HEK293 (cell line): Measurements from ENCODE around the gene PIGP.
A peak's percentile ranks its signal among the peaks of the same experiment; 100 is the strongest.

Experiments
- CTCF ChIA-PET: fragments of 350-600 bp; formaldehyde crosslinking; extraction: SDS; loops from one replicate; lab custom pipeline; 2021; ENCODE audit warnings: antibody characterized with exemption; lab: Yijun Ruan, JAX
- POLR2A ChIA-PET: fragments of 300-600 bp; formaldehyde crosslinking; extraction: SDS; loops from one replicate; lab custom pipeline; 2020; ENCODE audit warnings: antibody characterized with exemption, inconsistent platforms; lab: Yijun Ruan, JAX
- H3K27ac ChIP-seq: fragments of 200-500 bp; sonication (Bioruptor generic); 2 replicates; pipeline ENCODE4 v1.5.1; 2014; ENCODE audit warnings: low read depth, low read length, control low read depth, inconsistent platforms; ENCODE audit errors: extremely low read depth
- H3K36me3 ChIP-seq, 2 experiments: fragments of 200-500 bp in 1 of 2; sonication (Bioruptor generic) in 1 of 2; 1 replicate in 1 of 2; 2 replicates in 1 of 2; pipeline ENCODE4 v1.5.1; 2014 to 2017; ENCODE audit warnings: inconsistent platforms in 2 of 2, low read length in 2 of 2; ENCODE audit not compliant: control insufficient read depth in 2 of 2, insufficient read depth in 1 of 2
- H3K4me1 ChIP-seq: fragments of 200-500 bp; sonication (Bioruptor generic); 2 replicates; pipeline ENCODE4 v1.5.1; 2014; ENCODE audit warnings: mild to moderate bottlenecking, low read length, inconsistent platforms; ENCODE audit not compliant: control insufficient read depth, insufficient read depth
- H3K4me3 ChIP-seq: 2 replicates; pipeline ENCODE4 v1.5.1; 2011; ENCODE audit warnings: low read depth, mild to moderate bottlenecking, control low read depth, low read length, moderate library complexity
- H3K9me3 ChIP-seq: fragments of 200-500 bp; sonication (Bioruptor generic); 2 replicates; pipeline ENCODE4 v1.5.1; 2014; ENCODE audit warnings: low read depth, low read length, inconsistent platforms; ENCODE audit not compliant: control insufficient read depth, insufficient read depth
- HOXC10 ChIP-seq: sonication (generic); formaldehyde crosslinking; IDR thresholded peaks from 2 replicates; pipeline ENCODE4 v1.8.1; 2023; ENCODE audit warnings: mild to moderate bottlenecking, missing genetic modification reagents
- MEIS1 ChIP-seq: sonication (generic); formaldehyde crosslinking; IDR thresholded peaks from 2 replicates; pipeline ENCODE4 v1.8.1; 2022; ENCODE audit warnings: missing genetic modification reagents, mild to moderate bottlenecking, borderline replicate concordance
- OVOL3 ChIP-seq: fragments of 450-650 bp; formaldehyde crosslinking; IDR thresholded peaks from 2 replicates; pipeline ENCODE4 v1.5.1; 2016; ENCODE audit warnings: missing biosample characterization, missing genetic modification characterization
- PRDM10 ChIP-seq: fragments of 450-650 bp; formaldehyde crosslinking; IDR thresholded peaks from 2 replicates; pipeline ENCODE4 v1.5.1; 2016; ENCODE audit warnings: missing biosample characterization, missing genetic modification characterization
- SCRT1 ChIP-seq: fragments of 450-650 bp; formaldehyde crosslinking; IDR thresholded peaks from 2 replicates; pipeline ENCODE4 v1.5.1; 2016; ENCODE audit warnings: missing biosample characterization, missing genetic modification characterization, borderline replicate concordance
- SETDB1 ChIP-seq: IDR thresholded peaks from one replicate; pipeline ENCODE4 v1.6.1; 2017; ENCODE audit warnings: mild to moderate bottlenecking, low read length, moderate library complexity, mixed read lengths; ENCODE audit not compliant: insufficient read length
- TRIM28 ChIP-seq: IDR thresholded peaks from 2 replicates; pipeline ENCODE4 v1.6.1; 2011; ENCODE audit warnings: low read length, control low read depth, borderline replicate concordance
- YY1 ChIP-seq: fragments of 450-650 bp; formaldehyde crosslinking; IDR thresholded peaks from 2 replicates; pipeline ENCODE4 v1.5.1; 2018; ENCODE audit warnings: missing biosample characterization, missing genetic modification characterization
- ZBTB1 ChIP-seq: fragments of 450-650 bp; formaldehyde crosslinking; IDR thresholded peaks from 2 replicates; pipeline ENCODE4 v1.5.1; 2016; ENCODE audit warnings: missing biosample characterization, missing genetic modification characterization
- ZNF155 ChIP-seq: fragments of 450-650 bp; formaldehyde crosslinking; IDR thresholded peaks from 2 replicates; pipeline ENCODE4 v1.5.1; 2016; ENCODE audit warnings: missing biosample characterization, missing genetic modification characterization
- ZNF16 ChIP-seq: fragments of 450-650 bp; formaldehyde crosslinking; IDR thresholded peaks from 2 replicates; pipeline ENCODE4 v1.5.1; 2016; ENCODE audit warnings: low read depth, missing biosample characterization, missing genetic modification characterization
- ZNF366 ChIP-seq: fragments of 450-650 bp; formaldehyde crosslinking; conservative IDR thresholded peaks from 2 replicates; pipeline ENCODE4 v1.5.1; 2016; ENCODE audit warnings: missing biosample characterization, missing genetic modification characterization
- ZNF416 ChIP-seq: fragments of 450-650 bp; formaldehyde crosslinking; IDR thresholded peaks from 2 replicates; pipeline ENCODE4 v1.5.1; 2016; ENCODE audit warnings: missing biosample characterization, missing genetic modification characterization
- ZNF426 ChIP-seq: fragments of 450-650 bp; formaldehyde crosslinking; IDR thresholded peaks from 2 replicates; pipeline ENCODE4 v1.5.1; 2017; ENCODE audit warnings: missing biosample characterization, missing genetic modification characterization, mild to moderate bottlenecking, inconsistent platforms, moderate library complexity
- ZNF501 ChIP-seq: fragments of 450-650 bp; formaldehyde crosslinking; IDR thresholded peaks from 2 replicates; pipeline ENCODE4 v1.5.1; 2016; ENCODE audit warnings: missing biosample characterization, missing genetic modification characterization
- ZNF664 ChIP-seq: fragments of 450-650 bp; formaldehyde crosslinking; IDR thresholded peaks from 2 replicates; pipeline ENCODE4 v1.5.1; 2016; ENCODE audit warnings: missing biosample characterization, missing genetic modification characterization
- ZNF677 ChIP-seq: fragments of 450-650 bp; IDR thresholded peaks from 2 replicates; pipeline ENCODE4 v1.5.0; 2018; ENCODE audit warnings: missing biosample characterization, mild to moderate bottlenecking, missing genetic modification characterization, moderate library complexity
- ZNF701 ChIP-seq: fragments of 450-650 bp; formaldehyde crosslinking; IDR thresholded peaks from 2 replicates; pipeline ENCODE4 v1.5.1; 2016; ENCODE audit warnings: missing biosample characterization, missing genetic modification characterization
- ZNF704 ChIP-seq: fragments of 450-650 bp; formaldehyde crosslinking; IDR thresholded peaks from 2 replicates; pipeline ENCODE4 v1.5.1; 2016; ENCODE audit warnings: missing biosample characterization, missing genetic modification characterization
- ZSCAN16 ChIP-seq: fragments of 450-650 bp; formaldehyde crosslinking; IDR thresholded peaks from 2 replicates; pipeline ENCODE4 v1.5.1; 2016; ENCODE audit warnings: missing biosample characterization, missing genetic modification characterization
- TF ChIP-seq, protein P1 (sequence below): fragments of 450-650 bp; formaldehyde crosslinking; IDR thresholded peaks from 2 replicates; pipeline ENCODE4 v1.5.1; 2016; ENCODE audit warnings: missing biosample characterization, missing genetic modification characterization
- TF ChIP-seq, protein P2 (sequence below): fragments of 450-650 bp; formaldehyde crosslinking; IDR thresholded peaks from 2 replicates; pipeline ENCODE4 v1.5.1; 2016; ENCODE audit warnings: missing biosample characterization, missing genetic modification characterization
- TF ChIP-seq, protein P3 (sequence below): fragments of 450-650 bp; formaldehyde crosslinking; IDR thresholded peaks from 2 replicates; pipeline ENCODE4 v1.5.1; 2016; ENCODE audit warnings: missing biosample characterization, missing genetic modification characterization
- TF ChIP-seq, protein P4 (sequence below): fragments of 450-650 bp; formaldehyde crosslinking; IDR thresholded peaks from 2 replicates; pipeline ENCODE4 v1.5.1; 2016; ENCODE audit warnings: missing biosample characterization, missing genetic modification characterization

Gene PIGP

GRCh38 chr21:37073417-37074196 is 736 bp upstream of the PIGP start (continued):
- TF ChIP-seq, protein P1, sequence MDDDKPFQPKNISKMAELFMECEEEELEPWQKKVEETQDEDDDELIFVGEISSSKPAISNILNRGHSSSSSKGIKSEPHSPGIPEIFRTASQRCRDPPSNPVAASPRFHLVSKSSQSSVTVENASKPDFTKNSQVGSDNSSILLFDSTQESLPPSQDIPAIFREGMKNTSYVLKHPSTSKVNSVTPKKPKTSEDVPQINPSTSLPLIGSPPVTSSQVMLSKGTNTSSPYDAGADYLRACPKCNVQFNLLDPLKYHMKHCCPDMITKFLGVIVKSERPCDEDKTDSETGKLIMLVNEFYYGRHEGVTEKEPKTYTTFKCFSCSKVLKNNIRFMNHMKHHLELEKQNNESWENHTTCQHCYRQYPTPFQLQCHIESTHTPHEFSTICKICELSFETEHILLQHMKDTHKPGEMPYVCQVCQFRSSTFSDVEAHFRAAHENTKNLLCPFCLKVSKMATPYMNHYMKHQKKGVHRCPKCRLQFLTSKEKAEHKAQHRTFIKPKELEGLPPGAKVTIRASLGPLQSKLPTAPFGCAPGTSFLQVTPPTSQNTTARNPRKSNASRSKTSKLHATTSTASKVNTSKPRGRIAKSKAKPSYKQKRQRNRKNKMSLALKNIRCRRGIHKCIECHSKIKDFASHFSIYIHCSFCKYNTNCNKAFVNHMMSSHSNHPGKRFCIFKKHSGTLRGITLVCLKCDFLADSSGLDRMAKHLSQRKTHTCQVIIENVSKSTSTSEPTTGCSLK (tag by site-specific recombination) = no peak
- TF ChIP-seq YY1 (tag by site-specific recombination) = peak; percentile 66; the same call in 1 of the 2 replicates
- TF ChIP-seq ZBTB1 (tag by site-specific recombination) = no peak
- TF ChIP-seq SETDB1 = no peak
- TF ChIP-seq PRDM10 (tag by site-specific recombination) = no peak; the same call in 1 of the 2 replicates
- TF ChIP-seq HOXC10 (CRISPR knock-in tag) = no peak
- no peak for TF ChIP-seq ZNF501 (tag by site-specific recombination)
- no peak for TF ChIP-seq ZNF155 (tag by site-specific recombination)
- TF ChIP-seq, protein P2, sequence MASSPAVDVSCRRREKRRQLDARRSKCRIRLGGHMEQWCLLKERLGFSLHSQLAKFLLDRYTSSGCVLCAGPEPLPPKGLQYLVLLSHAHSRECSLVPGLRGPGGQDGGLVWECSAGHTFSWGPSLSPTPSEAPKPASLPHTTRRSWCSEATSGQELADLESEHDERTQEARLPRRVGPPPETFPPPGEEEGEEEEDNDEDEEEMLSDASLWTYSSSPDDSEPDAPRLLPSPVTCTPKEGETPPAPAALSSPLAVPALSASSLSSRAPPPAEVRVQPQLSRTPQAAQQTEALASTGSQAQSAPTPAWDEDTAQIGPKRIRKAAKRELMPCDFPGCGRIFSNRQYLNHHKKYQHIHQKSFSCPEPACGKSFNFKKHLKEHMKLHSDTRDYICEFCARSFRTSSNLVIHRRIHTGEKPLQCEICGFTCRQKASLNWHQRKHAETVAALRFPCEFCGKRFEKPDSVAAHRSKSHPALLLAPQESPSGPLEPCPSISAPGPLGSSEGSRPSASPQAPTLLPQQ (tag by site-specific recombination) = peak; percentile 45
- TF ChIP-seq ZNF366 (tag by site-specific recombination) = no peak
- TF ChIP-seq ZNF704 (tag by site-specific recombination) = no peak
- TF ChIP-seq ZNF677 (tag by site-specific recombination) = no peak
- 0 out of 2 replicates have a peak, but pooled peaks have one; percentile 60 for TF ChIP-seq ZSCAN16

DNA sequence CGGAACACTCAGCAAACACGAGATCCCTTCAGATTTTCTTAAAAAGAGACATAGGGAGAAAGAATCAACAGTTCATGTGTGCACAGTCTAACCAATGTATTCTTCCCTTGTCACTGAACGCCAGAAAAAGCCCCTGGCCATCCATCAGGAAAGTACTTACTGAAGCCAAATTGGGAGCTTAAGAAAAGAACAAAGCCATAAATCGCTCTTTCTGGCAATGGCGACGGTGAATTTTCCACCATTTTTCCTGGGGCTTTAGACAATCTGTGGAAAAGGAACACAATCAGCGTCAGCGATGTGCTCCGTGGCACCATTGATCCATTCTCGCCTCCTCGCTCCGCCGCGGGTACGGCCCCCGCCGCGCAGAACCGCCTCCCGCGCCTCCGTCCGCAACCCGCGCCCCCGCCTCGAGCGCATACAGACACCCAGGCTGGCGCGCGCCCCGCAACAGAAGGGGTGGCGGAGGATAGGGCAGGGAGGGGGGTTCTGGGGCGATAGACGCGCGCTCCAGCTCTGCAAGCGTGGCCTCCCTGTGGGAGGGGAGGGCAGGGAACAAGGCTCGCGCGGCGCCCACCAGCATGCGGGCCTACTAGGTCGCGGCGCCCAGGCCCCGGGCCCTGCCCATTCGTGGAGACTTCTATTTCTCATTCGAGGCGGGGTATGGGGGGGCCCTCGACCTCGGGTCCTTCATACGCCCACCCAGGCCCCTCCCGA is 440 bp downstream of the PIGP start:
- Histone ChIP-seq H3K27ac (peak overlapping the region; percentile 85), H3K9me3 (no peaks in the 10 kb centered on the region), H3K36me3 (peaks cover 20 to 27% of the 10 kb centered on the region in 2 experiments), H3K4me3 (peak overlapping the region; percentile 71), H3K4me1 (0 out of 2 replicates have a peak, but pooled peaks cover 6% of the 10 kb centered on the region)
- POLR2A ChIA-PET = interaction anchor here (0.6 to 1.3 kb wide), 3 partner anchors 9 to 87 kb away, joined by 3 read pairs; no protein-coding TSS in a partner anchor
- CTCF ChIA-PET = interaction anchor here (0.5 to 1.9 kb wide), 3 partner anchors 10 to 62 kb away, joined by 3 to 5 read pairs (median 3); no protein-coding TSS in a partner anchor
- TF ChIP-seq ZNF701 (tag by site-specific recombination) (no peak), MEIS1 (CRISPR knock-in tag) (no peak), ZNF426 (no peak), ZNF16 (no peak), TRIM28 (no peak), OVOL3 (tag by site-specific recombination) (no peak), SCRT1 (no peak), ZNF416 (tag by site-specific recombination) (no peak), ZNF664 (no peak)
- TF ChIP-seq, protein P3, sequence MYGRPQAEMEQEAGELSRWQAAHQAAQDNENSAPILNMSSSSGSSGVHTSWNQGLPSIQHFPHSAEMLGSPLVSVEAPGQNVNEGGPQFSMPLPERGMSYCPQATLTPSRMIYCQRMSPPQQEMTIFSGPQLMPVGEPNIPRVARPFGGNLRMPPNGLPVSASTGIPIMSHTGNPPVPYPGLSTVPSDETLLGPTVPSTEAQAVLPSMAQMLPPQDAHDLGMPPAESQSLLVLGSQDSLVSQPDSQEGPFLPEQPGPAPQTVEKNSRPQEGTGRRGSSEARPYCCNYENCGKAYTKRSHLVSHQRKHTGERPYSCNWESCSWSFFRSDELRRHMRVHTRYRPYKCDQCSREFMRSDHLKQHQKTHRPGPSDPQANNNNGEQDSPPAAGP (tag by site-specific recombination) = peak; percentile 92
- TF ChIP-seq, protein P4, sequence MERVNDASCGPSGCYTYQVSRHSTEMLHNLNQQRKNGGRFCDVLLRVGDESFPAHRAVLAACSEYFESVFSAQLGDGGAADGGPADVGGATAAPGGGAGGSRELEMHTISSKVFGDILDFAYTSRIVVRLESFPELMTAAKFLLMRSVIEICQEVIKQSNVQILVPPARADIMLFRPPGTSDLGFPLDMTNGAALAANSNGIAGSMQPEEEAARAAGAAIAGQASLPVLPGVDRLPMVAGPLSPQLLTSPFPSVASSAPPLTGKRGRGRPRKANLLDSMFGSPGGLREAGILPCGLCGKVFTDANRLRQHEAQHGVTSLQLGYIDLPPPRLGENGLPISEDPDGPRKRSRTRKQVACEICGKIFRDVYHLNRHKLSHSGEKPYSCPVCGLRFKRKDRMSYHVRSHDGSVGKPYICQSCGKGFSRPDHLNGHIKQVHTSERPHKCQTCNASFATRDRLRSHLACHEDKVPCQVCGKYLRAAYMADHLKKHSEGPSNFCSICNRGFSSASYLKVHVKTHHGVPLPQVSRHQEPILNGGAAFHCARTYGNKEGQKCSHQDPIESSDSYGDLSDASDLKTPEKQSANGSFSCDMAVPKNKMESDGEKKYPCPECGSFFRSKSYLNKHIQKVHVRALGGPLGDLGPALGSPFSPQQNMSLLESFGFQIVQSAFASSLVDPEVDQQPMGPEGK (tag by site-specific recombination) = peak; percentile 99
